Keratinocyte (primary cell): ENCODE results near the gene ZNF345. TPM values are rescaled to one million over a fixed set of nuclear protein-coding genes. Genes with fewer than 3 reads are reported as not detected.

Experiments used
- DNase-seq: peaks from one replicate; pipeline ENCODE4 v3.0.0-alpha.2; 2011; ENCODE audit warnings: low read depth, missing footprints, low spot score
- FAIRE-seq: peaks from 2 replicates; lab custom pipeline; 2011; peaks lifted over from hg19 to GRCh38; lab: Jason Lieb, UNC
- H2AFZ ChIP-seq: 2 replicates; pipeline ENCODE4 v1.6.0; 2012; ENCODE audit warnings: low read length, control low read depth, inconsistent platforms; ENCODE audit not compliant: control insufficient read depth
- H3K27ac ChIP-seq: 2 replicates; pipeline ENCODE4 v1.5.1; 2011; ENCODE audit warnings: low read length; ENCODE audit not compliant: control insufficient read depth, insufficient read depth
- H3K27me3 ChIP-seq: 3 replicates; pipeline ENCODE4 v1.6.0; 2011; ENCODE audit warnings: low read length; ENCODE audit not compliant: control insufficient read depth, insufficient read depth; ENCODE audit errors: extremely low read depth
- H3K36me3 ChIP-seq, 2 experiments: 2 replicates in 1 of 2; 3 replicates in 1 of 2; pipeline ENCODE4 v1.5.1; 2011; ENCODE audit warnings: low read length in 2 of 2, mild to moderate bottlenecking in 1 of 2; ENCODE audit not compliant: control insufficient read depth in 2 of 2, insufficient read depth in 2 of 2; ENCODE audit errors: extremely low read depth in 1 of 2
- H3K4me1 ChIP-seq: 3 replicates; pipeline ENCODE4 v1.5.1; 2011; ENCODE audit warnings: low read length; ENCODE audit not compliant: control insufficient read depth, insufficient read depth; ENCODE audit errors: extremely low read depth
- H3K4me2 ChIP-seq: 3 replicates; pipeline ENCODE4 v1.6.0; 2011; ENCODE audit warnings: low read depth, low read length; ENCODE audit not compliant: control insufficient read depth, insufficient read depth; ENCODE audit errors: extremely low read depth
- H3K4me3 ChIP-seq, 3 experiments: fragments of 200-600 bp in 1 of 3; sonication (generic) in 1 of 3; 2 replicates in 2 of 3; 3 replicates in 1 of 3; pipeline ENCODE4 v1.5.1; 2011 to 2016; ENCODE audit warnings: low read length in 3 of 3, mild to moderate bottlenecking in 3 of 3, control low read depth in 2 of 3, inconsistent platforms in 1 of 3, low read depth in 1 of 3, mixed read lengths in 1 of 3, mixed run types in 1 of 3, moderate library complexity in 1 of 3; ENCODE audit not compliant: control insufficient read depth in 2 of 3, insufficient read depth in 2 of 3; ENCODE audit errors: extremely low read depth in 1 of 3
- H3K79me2 ChIP-seq: 2 replicates; pipeline ENCODE4 v1.6.0; 2012; ENCODE audit warnings: low read length; ENCODE audit not compliant: control insufficient read depth, insufficient read depth
- H3K9ac ChIP-seq: 3 replicates; pipeline ENCODE4 v1.6.0; 2011; ENCODE audit warnings: low read length; ENCODE audit not compliant: control insufficient read depth, insufficient read depth; ENCODE audit errors: extremely low read depth
- H3K9me1 ChIP-seq: 3 replicates; pipeline ENCODE4 v1.6.0; 2011; ENCODE audit warnings: low read length; ENCODE audit not compliant: control insufficient read depth, insufficient read depth; ENCODE audit errors: extremely low read depth
- H3K9me3 ChIP-seq: 2 replicates; pipeline ENCODE4 v1.5.1; 2012; ENCODE audit warnings: low read depth, low read length; ENCODE audit not compliant: control insufficient read depth
- H4K20me1 ChIP-seq: 3 replicates; pipeline ENCODE4 v1.6.0; 2011; ENCODE audit warnings: low read length; ENCODE audit not compliant: control insufficient read depth, insufficient read depth; ENCODE audit errors: extremely low read depth
- EZH2 ChIP-seq: IDR thresholded peaks from one replicate; pipeline ENCODE4 v1.6.1; 2012; ENCODE audit warnings: inconsistent platforms, mild to moderate bottlenecking, low read length, moderate library complexity
- dilution Hi-C: fragments of 300-500 bp; cut with MboI; formaldehyde crosslinking; loops from one replicate; pipeline ENCODE4 v1.7.0; 2020; ENCODE audit warnings: low sequenced_read_pairs; ENCODE audit not compliant: extremely low pct_ligation_motif_present
- polyA plus RNA-seq, 5 experiments: library from polyadenylated mRNA; depleted of rRNA in 3 of 5; stranded (reverse) in 3 of 5; stranded (forward) in 1 of 5; unstranded in 1 of 5; fragments of >200 nt; gene quantifications; 1 replicate in 1 of 5; 2 replicates in 3 of 5; 3 replicates in 1 of 5; pipeline versions ENCODE4 v1.2.1 to v1.2.3, GENCODE V29; 2011 to 2012; ENCODE audit warnings: missing spikeins in 2 of 5, low read depth in 1 of 5, low replicate concordance in 1 of 5
- TF ChIP-seq, protein P1 (sequence below), 3 experiments: IDR thresholded peaks in 1 of 3; conservative IDR thresholded peaks in 1 of 3; optimal IDR thresholded peaks in 1 of 3; 2 replicates in 2 of 3; 3 replicates in 1 of 3; pipeline versions ENCODE3 to v1.5.1; 2011; ENCODE audit warnings: low read length in 3 of 3, mild to moderate bottlenecking in 3 of 3, moderate library complexity in 2 of 3, control low read depth in 1 of 3, inconsistent platforms in 1 of 3; ENCODE audit not compliant: insufficient read depth in 2 of 3; ENCODE audit errors: extremely low read depth in 1 of 3

The ZNF345 gene
- polyA plus RNA-seq, 1 donor (not counting 4 experiments of a cell fraction or from before 2014, with no cell fraction given): 1.9 TPM

DNA sequence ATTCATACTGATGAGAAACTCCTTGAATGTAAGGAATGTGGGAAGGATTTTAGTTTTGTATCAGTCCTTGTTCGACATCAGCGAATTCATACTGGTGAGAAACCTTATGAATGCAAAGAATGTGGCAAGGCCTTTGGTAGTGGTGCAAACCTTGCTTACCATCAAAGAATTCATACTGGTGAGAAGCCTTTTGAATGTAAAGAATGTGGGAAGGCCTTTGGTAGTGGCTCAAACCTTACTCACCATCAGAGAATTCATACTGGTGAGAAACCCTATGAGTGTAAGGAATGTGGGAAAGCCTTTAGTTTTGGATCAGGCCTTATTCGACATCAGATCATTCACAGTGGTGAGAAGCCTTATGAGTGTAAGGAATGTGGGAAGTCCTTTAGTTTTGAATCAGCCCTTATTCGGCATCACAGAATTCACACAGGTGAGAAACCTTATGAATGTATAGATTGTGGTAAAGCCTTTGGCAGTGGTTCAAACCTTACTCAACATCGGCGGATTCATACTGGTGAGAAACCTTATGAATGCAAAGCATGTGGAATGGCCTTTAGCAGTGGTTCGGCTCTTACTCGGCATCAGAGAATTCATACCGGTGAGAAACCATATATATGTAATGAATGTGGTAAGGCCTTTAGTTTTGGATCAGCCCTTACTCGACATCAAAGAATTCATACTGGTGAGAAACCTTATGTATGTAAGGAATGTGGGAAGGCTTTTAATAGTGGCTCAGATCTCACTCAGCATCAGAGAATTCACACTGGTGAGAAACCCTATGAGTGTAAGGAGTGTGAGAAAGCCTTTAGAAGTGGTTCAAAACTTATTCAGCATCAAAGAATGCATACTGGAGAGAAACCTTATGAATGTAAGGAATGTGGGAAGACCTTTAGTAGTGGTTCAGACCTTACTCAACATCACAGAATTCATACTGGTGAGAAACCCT is 26.6 kb downstream of the ZNF345 start:
- H3K79me2 ChIP-seq: no peaks in the 10 kb centered on the region
- FAIRE-seq (no peak), DNase-seq (no peak)
- H3K4me2 ChIP-seq: no peak overlapping the region
- peaks cover 0 to 3% of the 10 kb centered on the region in 2 experiments for H3K36me3 ChIP-seq
- peaks cover 18% of the 10 kb centered on the region for H3K9me3 ChIP-seq
- H3K9ac ChIP-seq: no peak overlapping the region
- H3K9me1 ChIP-seq: no peaks in the 10 kb centered on the region
- no peak overlapping the region for H3K4me3 ChIP-seq
- no peak overlapping the region for H2AFZ ChIP-seq
- no peaks in the 10 kb centered on the region for H3K27me3 ChIP-seq
- no peak overlapping the region for H3K27ac ChIP-seq
- dilution Hi-C loops: no loop called here
- no peaks in the 10 kb centered on the region for H4K20me1 ChIP-seq
- H3K4me1 ChIP-seq: no peaks in the 10 kb centered on the region
- TF ChIP-seq, protein P1, sequence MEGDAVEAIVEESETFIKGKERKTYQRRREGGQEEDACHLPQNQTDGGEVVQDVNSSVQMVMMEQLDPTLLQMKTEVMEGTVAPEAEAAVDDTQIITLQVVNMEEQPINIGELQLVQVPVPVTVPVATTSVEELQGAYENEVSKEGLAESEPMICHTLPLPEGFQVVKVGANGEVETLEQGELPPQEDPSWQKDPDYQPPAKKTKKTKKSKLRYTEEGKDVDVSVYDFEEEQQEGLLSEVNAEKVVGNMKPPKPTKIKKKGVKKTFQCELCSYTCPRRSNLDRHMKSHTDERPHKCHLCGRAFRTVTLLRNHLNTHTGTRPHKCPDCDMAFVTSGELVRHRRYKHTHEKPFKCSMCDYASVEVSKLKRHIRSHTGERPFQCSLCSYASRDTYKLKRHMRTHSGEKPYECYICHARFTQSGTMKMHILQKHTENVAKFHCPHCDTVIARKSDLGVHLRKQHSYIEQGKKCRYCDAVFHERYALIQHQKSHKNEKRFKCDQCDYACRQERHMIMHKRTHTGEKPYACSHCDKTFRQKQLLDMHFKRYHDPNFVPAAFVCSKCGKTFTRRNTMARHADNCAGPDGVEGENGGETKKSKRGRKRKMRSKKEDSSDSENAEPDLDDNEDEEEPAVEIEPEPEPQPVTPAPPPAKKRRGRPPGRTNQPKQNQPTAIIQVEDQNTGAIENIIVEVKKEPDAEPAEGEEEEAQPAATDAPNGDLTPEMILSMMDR (optimal IDR thresholded peaks at IDR 0.05 in 1 of 3, IDR thresholded peaks at IDR 0.05 in 1 of 3, conservative IDR thresholded peaks at IDR 0.05 in 1 of 3; ENCODE audit: extremely low read depth in 1 of 3, insufficient read depth in 2 of 3, low read length in 3 of 3): no peak
- TF ChIP-seq EZH2: no peak

DNA sequence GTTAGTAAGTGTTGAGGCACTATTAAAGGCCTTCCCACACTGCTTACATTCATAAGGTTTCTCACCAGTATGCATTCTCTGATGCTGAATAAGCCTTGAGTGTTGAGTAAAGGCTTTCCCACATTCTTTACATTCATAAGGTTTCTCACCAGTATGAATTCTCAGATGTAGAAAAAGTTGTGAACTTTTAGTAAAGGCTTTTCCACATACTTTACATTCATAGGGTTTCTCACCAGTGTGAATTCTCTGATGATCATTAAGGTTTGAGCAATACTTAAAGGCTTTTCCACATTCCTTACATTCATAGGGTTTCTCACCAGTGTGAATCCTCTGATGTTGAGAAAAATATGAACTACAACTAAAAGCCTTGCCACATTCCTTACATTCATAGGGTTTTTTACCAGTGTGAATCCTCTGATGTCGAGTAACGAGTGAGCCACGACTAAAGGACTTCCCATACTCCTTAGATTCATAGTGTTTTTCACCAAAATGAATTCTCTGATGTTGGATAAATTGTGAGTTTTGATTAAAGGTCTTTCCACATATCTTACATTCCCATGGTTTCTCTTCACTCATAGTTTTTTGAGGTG is 41.2 kb downstream of the ZNF345 start:
- H3K36me3 ChIP-seq: peaks cover 3 to 13% of the 10 kb centered on the region in 2 experiments
- H2AFZ ChIP-seq: no peak overlapping the region
- FAIRE-seq (no peak), DNase-seq (no peak)
- H3K9me3 ChIP-seq: peaks cover 44% of the 10 kb centered on the region
- H3K9me1 ChIP-seq: no peaks in the 10 kb centered on the region
- no peaks in the 10 kb centered on the region for H4K20me1 ChIP-seq
- no peak overlapping the region for H3K9ac ChIP-seq
- no peak overlapping the region for H3K4me3 ChIP-seq
- TF ChIP-seq, protein P1 (optimal IDR thresholded peaks at IDR 0.05 in 1 of 3, IDR thresholded peaks at IDR 0.05 in 1 of 3, conservative IDR thresholded peaks at IDR 0.05 in 1 of 3; ENCODE audit: extremely low read depth in 1 of 3, insufficient read depth in 2 of 3, low read length in 3 of 3): no peak
- TF ChIP-seq EZH2: no peak
- no peak overlapping the region for H3K4me2 ChIP-seq
- dilution Hi-C loops: no loop called here
- no peaks in the 10 kb centered on the region for H3K27me3 ChIP-seq
- no peak overlapping the region for H3K27ac ChIP-seq
- no peaks in the 10 kb centered on the region for H3K79me2 ChIP-seq
- H3K4me1 ChIP-seq: no peaks in the 10 kb centered on the region
